H1 (cell line): ENCODE measurements around the gene ENAH. TPM values are rescaled to one million over a fixed set of nuclear protein-coding genes. Genes with fewer than 3 reads are reported as not detected.

Experiments
- CHD7 ChIP-seq: fragments of 300-600 bp; sonication (generic); IDR thresholded peaks from 2 replicates; pipeline ENCODE4 v1.7.1; 2012; ENCODE audit warnings: low read length, moderate library complexity, mild to moderate bottlenecking, inconsistent platforms; ENCODE audit not compliant: insufficient replicate concordance
- POU5F1 ChIP-seq: IDR thresholded peaks from 2 replicates; pipeline ENCODE4 v1.6.1; 2011; ENCODE audit warnings: low read depth, mild to moderate bottlenecking, low read length, moderate library complexity
- SUZ12 ChIP-seq: fragments of 200-600 bp; sonication (generic); IDR thresholded peaks from 2 replicates; pipeline ENCODE4 v1.6.1; 2012; ENCODE audit warnings: mild to moderate bottlenecking, inconsistent platforms, low read length, moderate library complexity, mixed read lengths
- polyA plus RNA-seq, 7 experiments: library from polyadenylated mRNA; depleted of rRNA in 3 of 7; stranded (reverse) in 5 of 7; unstranded in 2 of 7; fragments of >200 nt in 5 of 7; fragments of 200-250 nt in 2 of 7; gene quantifications; 1 replicate in 5 of 7; 2 replicates in 1 of 7; 4 replicates in 1 of 7; pipeline versions ENCODE4 v1.2.1 to v1.2.3, GENCODE V29; 2011 to 2013; ENCODE audit warnings: missing spikeins in 2 of 7, mixed read lengths in 2 of 7
- total RNA-seq: library from RNA; stranded (reverse); fragmentation: NEBNext Ultra II Directional; extraction: Animal tissue kit (Norgen Biotek cat#: 25700); gene quantifications from 2 replicates; pipeline ENCODE4 v1.2.1, GENCODE V29; 2021

The ENAH gene
- total and polyA plus RNA-seq, 2 of the 8 experiments (the other 6 are each of a cell fraction or from before 2014, with no cell fraction given) = 39.1 to 335 TPM

GRCh38 chr1:225448146-225448805, 204.6 kb downstream of the ENAH start (continued):
- TF ChIP-seq CHD7 (no peak), POU5F1 (no peak), SUZ12 (no peak)
